HG03064 (cell line): ENCODE measurements around the gene PXDN.

Experiments
- ATAC-seq: cut with Tn5 transposase; IDR thresholded peaks from one replicate; pipeline ENCODE4 v1.9.1; 2021; ENCODE audit warnings: low read depth; ENCODE audit not compliant: unreplicated experiment

Gene PXDN

GRCh38 chr2:1653956-1654695 is 90.2 kb downstream of the PXDN start:
- ATAC-seq, result no peak

GRCh38 chr2:1652034-1652790 is 92.1 kb downstream of the PXDN start:
- no peak for ATAC-seq

GRCh38 chr2:1651121-1652033 is 92.9 kb downstream of the PXDN start:
- no peak for ATAC-seq

- no peak for ATAC-seq
These were observed 94.0 kb downstream of the PXDN start for GRCh38 chr2:1650085-1650872.

- ATAC-seq, result no peak
These were observed 94.9 kb downstream of the PXDN start for GRCh38 chr2:1649103-1650084.

GRCh38 chr2:1648241-1649102 is 95.8 kb downstream of the PXDN start:
- no peak for ATAC-seq

GRCh38 chr2:1647417-1648240 is 96.7 kb downstream of the PXDN start:
- no peak for ATAC-seq

- ATAC-seq, result no peak
These were observed 98.4 kb downstream of the PXDN start for GRCh38 chr2:1645761-1646476.

- no peak for ATAC-seq
These were observed 99.9 kb downstream of the PXDN start for GRCh38 chr2:1644427-1644826.

GRCh38 chr2:1642993-1643619 is 101.2 kb downstream of the PXDN start:
- ATAC-seq, result no peak

- no peak for ATAC-seq
These were observed 102.1 kb downstream of the PXDN start for GRCh38 chr2:1642066-1642861.

GRCh38 chr2:1641523-1641922 is 102.8 kb downstream of the PXDN start:
- ATAC-seq, result no peak

GRCh38 chr2:1640301-1641135 is 103.8 kb downstream of the PXDN start:
- ATAC-seq, result no peak

GRCh38 chr2:1639086-1639858 is 105.0 kb downstream of the PXDN start:
- no peak for ATAC-seq
